ENCODE results near the gene PRAMEF14.
"Not testable (repeated sequence)": the region's sequence is repeated elsewhere in the genome, so short reads cannot be mapped to it uniquely, and the experiment has no call there.

The PRAMEF14 gene, protein sequence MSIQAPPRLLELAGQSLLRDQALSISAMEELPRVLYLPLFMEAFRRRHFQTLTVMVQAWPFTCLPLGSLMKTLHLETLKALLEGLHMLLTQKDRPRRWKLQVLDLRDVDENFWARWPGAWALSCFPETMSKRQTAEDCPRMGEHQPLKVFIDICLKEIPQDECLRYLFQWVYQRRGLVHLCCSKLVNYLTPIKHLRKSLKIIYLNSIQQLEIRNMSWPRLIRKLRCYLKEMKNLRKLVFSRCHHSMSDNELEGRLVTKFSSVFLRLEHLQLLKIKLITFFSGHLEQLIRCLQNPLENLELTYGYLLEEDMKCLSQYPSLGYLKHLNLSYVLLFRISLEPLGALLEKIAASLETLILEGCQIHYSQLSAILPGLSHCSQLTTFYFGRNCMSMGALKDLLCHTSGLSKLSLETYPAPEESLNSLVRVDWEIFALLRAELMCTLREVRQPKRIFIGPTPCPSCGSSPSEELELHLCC

DNA sequence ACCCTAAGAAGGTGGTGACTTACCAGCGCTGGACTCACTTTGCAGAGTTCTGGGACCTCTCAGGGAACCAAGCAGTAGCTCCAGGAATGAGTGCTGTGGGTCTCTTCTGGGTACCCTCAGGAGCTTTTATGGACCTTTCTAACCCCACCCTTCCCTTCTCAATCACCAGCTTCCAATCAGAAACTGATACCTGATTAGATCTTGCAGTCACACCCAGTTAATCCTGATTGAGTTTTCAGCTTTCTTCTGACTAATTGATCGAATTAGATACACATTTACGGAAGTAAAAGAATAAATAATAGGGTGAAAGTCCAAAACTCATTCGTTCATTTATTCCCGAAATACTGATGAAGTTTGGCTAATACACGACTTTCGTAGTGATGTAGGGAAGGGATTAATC, at the start of gene PRAMEF14:
TSS of gene PRAMEF14 (minus strand) at position 101 of the 400 bp plus-strand sequence. CDS start 1,820 bp downstream, outside the sequence.
- not testable (repeated sequence) for DNase-seq

DNA sequence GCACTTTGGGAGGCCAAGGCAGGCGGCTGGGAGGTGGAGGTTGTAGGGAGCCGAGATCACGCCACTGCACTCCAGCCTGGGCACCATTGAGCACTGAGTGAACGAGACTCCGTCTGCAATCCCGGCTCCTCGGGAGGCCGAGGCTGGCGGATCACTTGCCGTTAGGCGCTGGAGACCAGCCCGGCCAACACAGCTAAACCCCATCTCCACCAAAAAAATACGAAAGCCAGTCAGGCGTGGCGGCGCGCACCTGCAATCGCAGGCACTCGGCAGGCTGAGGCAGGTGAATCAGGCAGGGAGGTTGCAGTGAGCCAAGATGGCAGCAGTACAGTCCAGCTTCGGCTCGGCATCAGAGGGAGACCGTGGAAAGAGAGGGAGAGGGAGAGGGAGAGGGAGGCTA, 48.4 kb upstream of the PRAMEF14 start:
- DNase-seq, result not testable (repeated sequence)

DNA sequence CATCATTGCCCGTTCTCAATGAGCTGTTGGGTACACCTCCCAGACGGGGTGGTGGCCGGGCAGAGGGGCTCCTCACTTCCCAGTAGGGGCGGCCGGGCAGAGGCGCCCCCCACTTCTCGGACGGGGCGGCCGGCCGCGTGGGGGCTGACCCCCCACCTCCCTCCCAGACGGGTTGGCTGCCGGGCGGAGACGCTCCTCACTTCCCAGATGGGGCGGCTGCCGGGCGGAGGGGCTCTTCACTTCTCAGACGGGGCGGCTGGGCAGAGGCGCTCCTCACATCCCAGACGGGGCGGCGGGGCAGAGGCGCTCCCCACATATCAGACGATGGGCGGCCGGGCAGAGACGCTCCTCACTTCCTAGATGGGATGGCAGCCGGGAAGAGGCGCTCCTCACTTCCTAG, 47.8 kb upstream of the PRAMEF14 start:
- not testable (repeated sequence) for DNase-seq

DNA sequence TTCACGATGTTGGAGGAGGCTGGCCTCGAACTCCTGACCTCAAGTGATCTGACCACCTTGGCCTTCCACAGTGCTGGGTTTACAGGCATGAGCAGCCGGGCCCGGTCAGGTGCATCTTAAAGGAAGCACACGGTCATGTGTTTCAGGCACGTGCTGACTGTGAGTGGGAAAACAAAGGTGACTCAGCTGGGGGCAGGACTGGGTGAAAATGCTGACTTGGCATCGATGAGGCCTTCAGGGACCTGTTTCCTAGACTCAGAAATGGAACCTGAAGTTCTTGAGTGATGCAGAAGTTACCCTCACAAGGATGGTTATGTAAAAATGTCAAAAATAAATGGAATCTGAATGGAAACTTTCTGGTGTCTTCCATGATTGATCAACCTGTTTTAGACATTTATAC, 46.1 kb upstream of the PRAMEF14 start:
- not testable (repeated sequence) for DNase-seq

DNA sequence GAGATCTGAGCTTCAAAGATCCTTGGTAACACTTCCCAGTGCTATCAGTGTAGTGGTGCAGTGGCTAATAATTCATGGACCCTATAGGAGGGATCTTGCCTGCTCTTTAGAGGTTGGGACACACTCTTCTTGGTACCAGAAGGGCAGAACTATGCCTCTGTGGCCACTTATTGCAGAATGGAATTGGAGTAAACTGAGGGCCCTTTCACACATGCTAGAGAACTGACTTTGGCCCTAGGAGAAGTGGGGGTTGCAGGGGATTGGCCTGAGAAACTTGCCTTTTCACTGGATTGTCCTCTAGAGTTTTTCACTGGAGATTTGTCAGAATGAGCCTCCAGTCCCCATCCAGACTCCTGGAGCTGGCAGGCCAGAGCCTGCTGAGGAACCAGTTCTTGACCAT, 42.4 kb upstream of the PRAMEF14 start, which contains the start of gene PRAMEF17:
TSS of gene PRAMEF17 (plus strand) at position 301 of the 400 bp plus-strand sequence. CDS start at position 327, 26 bp downstream.
- not testable (repeated sequence) for DNase-seq

DNA sequence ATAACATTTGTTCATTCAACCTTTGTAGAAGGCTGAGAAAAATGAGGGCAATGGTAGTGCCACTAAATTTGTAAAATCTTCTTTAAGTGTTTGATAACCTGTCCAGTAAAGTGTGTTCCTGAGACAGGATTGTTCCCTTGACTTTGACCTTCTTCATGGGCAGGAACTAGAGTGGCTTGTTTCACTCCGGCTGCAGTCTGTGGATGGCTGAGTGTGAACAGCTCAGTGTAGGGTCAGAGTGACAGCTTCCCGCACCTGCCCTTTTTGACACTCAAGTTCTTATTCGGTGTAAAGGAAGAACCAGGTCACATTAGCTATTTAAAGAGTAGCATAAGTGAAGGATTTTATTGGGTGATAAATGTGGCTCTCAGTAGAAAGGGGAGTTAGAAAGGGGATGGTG, 33.4 kb upstream of the PRAMEF14 start:
- not testable (repeated sequence) for DNase-seq

DNA sequence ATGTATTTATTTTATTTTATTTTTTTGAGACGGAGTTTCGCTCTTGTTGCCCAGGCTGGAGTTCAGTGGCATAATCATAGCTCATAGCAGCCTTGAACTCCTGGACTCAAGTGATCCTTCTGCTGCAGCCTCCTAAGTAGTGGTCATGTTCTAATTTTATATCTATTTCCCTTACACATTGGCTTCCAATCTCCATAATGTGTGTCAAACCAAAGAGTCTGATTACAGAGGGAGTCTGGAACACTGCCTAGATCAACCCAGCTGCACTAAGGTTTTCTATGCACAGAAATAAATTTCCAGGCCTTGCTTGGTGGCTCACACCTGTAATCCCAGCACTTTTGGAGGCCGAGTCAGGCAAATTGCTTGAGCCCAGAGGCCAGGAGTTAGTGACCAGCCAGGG, 32.0 kb upstream of the PRAMEF14 start:
- not testable (repeated sequence) for DNase-seq

DNA sequence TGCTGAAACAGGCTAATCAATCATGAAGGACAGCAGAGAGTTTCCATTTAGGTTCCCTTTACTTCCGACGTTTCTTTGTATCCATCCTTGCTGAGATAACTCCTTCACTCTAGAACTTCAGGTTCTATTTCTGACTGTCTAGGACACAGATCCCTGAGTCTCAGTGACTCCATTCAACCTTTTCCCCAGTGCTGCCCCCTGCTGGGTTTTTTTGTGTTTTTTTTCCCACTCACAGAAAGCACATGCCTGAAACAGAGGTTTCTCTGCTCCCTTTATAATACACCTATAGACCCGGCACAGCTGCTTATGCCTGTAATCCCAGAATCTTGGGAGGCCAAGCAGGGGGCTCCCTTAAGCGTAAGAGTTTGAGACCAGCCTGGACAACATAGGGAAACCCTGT, 21.6 kb upstream of the PRAMEF14 start:
- DNase-seq, result not testable (repeated sequence)

DNA sequence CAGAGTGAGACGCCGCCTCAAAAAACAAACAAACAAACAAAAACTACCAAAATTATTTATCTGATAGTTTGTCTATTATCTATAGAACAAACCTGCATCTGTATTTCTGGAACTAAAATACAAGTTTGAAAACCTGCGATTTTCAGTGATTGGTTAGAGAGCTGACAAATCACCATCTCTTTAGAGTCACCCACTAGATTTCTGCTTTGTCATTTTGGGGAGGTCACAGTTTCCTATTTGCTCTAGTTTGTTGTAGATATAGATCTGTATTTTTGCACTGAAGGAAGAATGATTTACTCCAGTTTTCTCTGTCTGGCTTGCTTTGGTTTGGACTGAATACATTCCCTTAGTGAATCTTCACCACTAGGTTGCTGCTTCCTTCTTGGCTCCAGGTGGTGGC, 19.6 kb upstream of the PRAMEF14 start:
- DNase-seq, result not testable (repeated sequence)

DNA sequence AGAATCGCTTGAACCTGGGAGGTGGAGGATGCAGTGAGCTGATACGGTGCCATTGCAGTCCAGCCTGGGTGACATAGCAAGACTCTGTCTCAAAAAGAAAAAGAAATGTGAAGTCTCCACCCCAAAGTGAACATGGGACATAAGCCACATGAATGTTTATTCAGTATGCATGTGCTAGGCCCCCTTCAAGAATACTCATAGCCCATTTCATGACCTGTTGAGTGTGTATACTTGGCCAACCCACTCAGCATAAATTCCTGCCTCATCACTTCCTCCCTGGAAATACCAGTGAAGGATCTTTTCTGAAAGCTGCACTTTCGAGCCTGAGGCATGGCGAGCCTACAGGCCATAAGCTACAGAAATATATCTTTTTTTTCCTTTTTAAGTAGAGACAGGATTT, 18.0 kb upstream of the PRAMEF14 start:
- DNase-seq, result not testable (repeated sequence)

DNA sequence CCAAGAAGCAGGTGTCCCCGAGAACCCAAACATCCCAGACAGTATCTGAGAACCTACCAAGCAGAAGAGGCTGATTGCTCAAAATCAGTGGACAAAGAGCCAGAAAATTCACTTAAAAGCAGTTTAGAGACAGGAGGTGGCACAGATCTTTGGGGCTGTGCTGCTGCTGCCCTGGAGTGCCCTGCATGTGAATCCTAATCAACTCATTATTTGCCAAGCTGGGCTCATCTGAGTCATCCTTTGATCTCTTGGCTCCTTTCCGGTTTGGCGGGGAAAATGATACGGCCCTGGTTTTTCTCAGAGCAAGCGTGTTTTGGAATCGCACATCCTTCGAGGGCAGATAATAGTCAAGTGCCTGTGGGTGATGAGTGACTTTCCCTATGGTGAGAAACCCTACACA, 15.4 kb upstream of the PRAMEF14 start:
- not testable (repeated sequence) for DNase-seq

DNA sequence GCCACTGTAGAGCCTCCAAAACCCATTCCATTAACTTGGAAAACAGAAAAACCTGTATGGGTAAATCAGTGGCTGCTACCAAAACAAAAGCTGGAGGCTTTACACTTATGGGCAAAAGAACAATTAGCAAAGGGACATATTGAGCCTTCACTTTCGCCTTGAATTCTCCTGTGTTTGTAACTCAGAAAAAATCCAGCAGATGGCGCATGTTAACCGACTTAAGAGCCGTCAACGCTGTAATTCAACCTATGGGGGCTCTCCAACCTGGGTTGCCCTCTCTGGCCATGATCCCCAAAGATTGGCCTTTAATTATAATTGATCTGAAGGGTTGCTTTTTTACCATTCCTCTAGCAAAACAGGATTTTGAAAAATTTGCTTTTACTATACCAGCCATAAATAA, 9.8 kb upstream of the PRAMEF14 start:
- DNase-seq, result not testable (repeated sequence)

DNA sequence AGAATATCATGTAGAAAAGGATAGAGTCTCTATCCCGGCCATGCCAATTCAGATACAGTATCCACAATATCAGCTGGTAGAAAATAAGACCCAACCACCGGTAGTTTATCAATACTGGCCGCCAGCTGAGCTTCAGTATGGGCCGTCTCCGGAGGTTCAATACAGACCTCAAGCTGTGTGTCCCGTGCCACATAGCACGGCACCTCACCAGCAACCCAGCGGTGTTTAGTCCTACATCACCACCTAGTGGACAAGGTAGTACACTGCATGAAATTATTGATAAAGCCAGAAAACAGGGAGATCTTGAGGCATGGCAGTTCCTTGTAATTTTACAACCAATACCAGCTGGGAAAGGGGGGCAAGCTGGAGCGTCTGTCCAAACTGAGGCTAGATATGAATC, 7.5 kb upstream of the PRAMEF14 start:
- not testable (repeated sequence) for DNase-seq

DNA sequence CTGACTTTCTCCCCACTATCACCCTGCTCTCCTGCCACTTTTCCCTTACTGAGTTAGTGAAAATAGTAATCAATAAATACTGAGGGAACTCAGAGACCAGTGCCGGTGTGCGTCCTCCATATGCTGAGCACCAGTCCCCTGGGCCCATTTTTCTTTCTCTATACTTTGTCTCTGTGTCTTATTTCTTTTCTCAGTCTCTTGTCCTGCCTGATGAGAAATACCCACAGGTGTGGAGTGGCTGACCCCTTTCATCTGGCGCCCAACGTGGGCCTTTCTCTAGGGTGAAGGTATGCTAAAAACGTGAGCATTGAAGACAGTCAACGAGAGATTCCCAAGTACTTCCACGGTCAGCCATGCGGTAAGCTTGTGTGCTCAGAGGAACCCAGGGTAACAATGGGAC, 6.5 kb upstream of the PRAMEF14 start:
- not testable (repeated sequence) for DNase-seq

DNA sequence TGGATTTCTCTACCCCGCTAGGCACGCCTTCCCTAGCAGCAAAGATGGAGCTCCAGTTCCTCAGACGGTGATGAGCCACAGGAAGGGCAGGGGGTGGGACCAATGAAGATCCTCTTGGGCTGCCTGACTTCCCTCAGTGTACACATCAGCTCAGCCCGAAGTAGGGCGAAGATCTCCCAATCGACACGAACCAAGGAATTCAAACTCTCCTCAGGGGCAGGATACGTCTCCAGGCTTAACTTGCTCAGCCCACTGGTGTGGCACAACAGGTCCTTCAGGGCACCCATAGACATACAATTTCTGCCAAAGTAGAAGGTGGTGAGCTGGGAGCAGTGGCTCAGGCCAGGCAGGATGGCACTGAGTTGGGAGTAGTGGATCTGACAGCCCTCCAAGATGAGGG, 4.4 kb downstream of the PRAMEF14 start:
- DNase-seq, result not testable (repeated sequence)

DNA sequence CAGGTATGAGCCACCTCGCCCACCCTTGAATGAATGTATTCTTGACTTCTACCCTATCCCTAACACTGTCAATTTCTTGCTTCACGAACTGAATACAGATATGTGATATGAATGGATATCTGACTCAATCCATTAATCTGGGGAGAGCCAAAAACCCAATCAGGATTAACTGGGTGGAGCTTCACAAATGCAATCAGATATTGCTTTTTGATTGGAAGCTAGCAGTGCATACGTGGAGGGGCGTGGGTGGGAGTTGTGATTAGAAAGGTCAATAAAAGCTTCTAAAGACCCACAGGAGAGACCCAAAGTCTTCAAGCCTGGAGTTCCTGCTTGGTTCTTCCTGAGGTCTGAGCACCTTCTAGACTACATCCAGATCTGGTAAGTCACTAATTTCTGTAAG, 31.7 kb downstream of the PRAMEF14 start, which contains the start of gene PRAMEF15:
TSS of gene PRAMEF15 (plus strand) at position 301 of the 400 bp plus-strand sequence. CDS start 2,827 bp downstream, outside the sequence.
- DNase-seq, result not testable (repeated sequence)

DNA sequence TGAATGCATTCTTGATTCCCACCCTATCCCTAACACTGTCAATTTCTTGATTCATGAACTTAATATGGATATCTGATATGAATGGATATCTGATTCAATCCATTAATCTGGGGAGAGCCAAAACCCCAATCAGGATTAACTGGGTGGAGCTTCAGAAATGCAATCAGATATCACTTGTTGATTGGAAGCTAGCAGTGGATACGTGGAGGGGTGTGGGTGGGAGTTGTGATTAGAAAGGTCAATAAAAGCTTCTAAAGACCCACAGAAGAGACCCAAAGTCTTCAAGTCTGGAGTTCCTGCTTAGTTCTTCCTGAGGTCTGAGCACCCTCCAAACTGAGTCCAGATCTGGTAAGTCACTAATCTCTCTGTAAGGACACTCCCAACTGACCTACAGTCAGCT, 43.7 kb downstream of the PRAMEF14 start, which contains the start of gene PRAMEF33:
TSS of gene PRAMEF33 (plus strand) at position 301 of the 400 bp plus-strand sequence. CDS start 2,416 bp downstream, outside the sequence.
- DNase-seq, result not testable (repeated sequence)

DNA sequence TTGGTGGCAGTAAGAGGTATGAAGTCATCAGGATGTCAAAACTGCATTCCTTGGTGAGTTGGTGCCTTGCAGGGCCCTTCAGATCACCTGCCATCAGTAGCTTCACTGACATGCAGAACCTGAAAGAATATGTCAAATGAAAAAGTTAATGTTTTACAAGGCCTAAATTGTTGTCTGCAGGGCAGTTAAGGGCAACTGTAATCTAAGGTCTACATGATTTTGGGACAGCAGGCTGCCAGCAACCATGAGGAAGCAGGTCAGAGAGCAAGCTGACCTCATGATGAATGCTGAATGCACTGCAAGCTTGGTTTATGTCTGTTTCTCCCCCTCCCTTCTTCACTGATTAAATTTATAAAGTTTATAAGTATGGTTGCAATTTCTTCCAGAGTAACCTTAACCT, 44.7 kb downstream of the PRAMEF14 start:
- not testable (repeated sequence) for DNase-seq

DNA sequence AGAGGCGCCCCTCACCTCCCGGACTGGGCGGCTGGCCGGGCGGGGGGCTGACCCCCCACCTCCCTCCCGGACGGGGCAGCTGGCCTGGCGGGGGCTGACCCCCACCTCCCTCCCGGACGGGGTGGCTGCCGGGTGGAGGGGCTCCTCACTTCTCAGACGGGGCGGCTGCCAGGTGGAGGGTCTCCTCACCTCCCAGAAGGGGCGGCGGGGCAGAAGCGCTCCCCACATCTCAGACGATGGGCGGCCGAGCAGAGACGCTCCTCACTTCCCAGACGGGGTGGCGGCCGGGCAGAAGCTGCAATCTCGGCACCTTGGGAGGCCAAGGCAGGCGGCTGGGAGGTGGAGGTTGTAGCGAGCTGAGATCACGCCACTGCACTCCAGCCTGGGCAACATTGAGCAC, 48.2 kb downstream of the PRAMEF14 start:
- not testable (repeated sequence) for DNase-seq

DNA sequence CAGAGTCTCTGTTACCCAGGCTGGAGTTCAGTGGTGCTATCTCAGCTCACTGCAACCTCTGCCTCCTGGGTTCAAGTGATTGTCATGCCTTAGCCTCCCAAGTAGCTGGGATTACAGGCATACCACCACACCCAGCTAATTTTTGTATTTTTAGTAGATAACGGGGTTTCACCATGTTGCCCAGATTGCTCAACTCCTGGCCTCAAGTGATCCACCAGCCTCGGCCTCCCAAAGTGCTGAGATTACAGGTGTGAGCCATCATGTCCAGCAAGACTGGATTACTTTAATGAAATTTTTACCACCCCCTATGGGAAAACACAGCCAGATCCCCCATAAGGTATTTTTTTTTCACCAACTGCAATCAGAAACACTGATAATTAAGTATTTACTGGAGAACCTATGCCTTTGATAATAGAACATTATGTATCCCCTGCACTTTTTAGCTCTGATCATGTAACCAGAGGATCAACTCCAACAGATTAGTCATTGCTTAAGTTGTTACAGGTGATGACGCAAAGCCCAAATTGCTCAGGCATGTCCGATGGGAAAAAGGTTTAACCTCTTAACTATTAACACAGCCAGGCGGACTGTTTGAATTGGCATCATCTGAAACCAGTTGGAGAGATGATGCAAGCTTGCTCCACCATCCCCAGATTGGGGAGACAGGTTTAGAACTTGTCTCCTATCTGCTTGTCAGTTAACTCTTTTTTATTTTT, 49.6 kb downstream of the PRAMEF14 start:
- DNase-seq, result not testable (repeated sequence)

Data from NCI-H146 (cell line).